GM12878 (cell line): ENCODE measurements around the gene RAP1GAP2.

Experiments used
- BMI1 ChIP-seq: fragments of 450-650 bp; IDR thresholded peaks from 2 replicates; pipeline ENCODE4 v1.6.1; 2016; ENCODE audit warnings: mild to moderate bottlenecking, moderate library complexity, borderline replicate concordance
- EP300 ChIP-seq, 2 experiments: fragments of 150-350 bp in 1 of 2; IDR thresholded peaks; 2 replicates each; pipeline ENCODE4 v1.6.1; 2011 to 2012; ENCODE audit warnings: low read depth in 2 of 2, low read length in 2 of 2, borderline replicate concordance in 1 of 2, improper control_type of control experiment in 1 of 2, inconsistent platforms in 1 of 2; ENCODE audit not compliant: control insufficient read depth in 1 of 2
- GABPA ChIP-seq: IDR thresholded peaks from 2 replicates; pipeline ENCODE4 v1.6.1; 2014; ENCODE audit warnings: antibody characterized with exemption, low read depth, mild to moderate bottlenecking, inconsistent platforms
- POLR2A ChIP-seq: IDR thresholded peaks from 2 replicates; pipeline ENCODE4 v1.6.1; 2011; ENCODE audit warnings: low read depth, mild to moderate bottlenecking, low read length
- RAD51 ChIP-seq: fragments of 450-650 bp; IDR thresholded peaks from 2 replicates; pipeline ENCODE4 v1.6.1; 2016; ENCODE audit warnings: moderate library complexity, mild to moderate bottlenecking, inconsistent platforms
- RCOR1 ChIP-seq: conservative IDR thresholded peaks from 2 replicates; pipeline ENCODE4 v1.6.1; 2012; ENCODE audit warnings: low read depth, low read length, improper control_type of control experiment
- TCF3 ChIP-seq: IDR thresholded peaks from 2 replicates; pipeline ENCODE4 v1.6.1; 2012; ENCODE audit warnings: low read depth, mild to moderate bottlenecking, low read length, borderline replicate concordance; ENCODE audit not compliant: insufficient read depth
- ZBED1 ChIP-seq: IDR thresholded peaks from 2 replicates; pipeline ENCODE4 v1.6.1; 2016; ENCODE audit warnings: borderline replicate concordance
- TF ChIP-seq, protein P1 (sequence below), 3 experiments: IDR thresholded peaks in 2 of 3; conservative IDR thresholded peaks in 1 of 3; 2 replicates each; pipeline ENCODE4 v1.5.1; 2011; ENCODE audit warnings: low read depth in 3 of 3, low read length in 3 of 3, mild to moderate bottlenecking in 3 of 3, control low read depth in 2 of 3, moderate library complexity in 2 of 3, inconsistent platforms in 1 of 3, mixed read lengths in 1 of 3; ENCODE audit not compliant: control insufficient read depth in 2 of 3, insufficient read depth in 1 of 3; ENCODE audit errors: extremely low read depth in 1 of 3

DNA sequence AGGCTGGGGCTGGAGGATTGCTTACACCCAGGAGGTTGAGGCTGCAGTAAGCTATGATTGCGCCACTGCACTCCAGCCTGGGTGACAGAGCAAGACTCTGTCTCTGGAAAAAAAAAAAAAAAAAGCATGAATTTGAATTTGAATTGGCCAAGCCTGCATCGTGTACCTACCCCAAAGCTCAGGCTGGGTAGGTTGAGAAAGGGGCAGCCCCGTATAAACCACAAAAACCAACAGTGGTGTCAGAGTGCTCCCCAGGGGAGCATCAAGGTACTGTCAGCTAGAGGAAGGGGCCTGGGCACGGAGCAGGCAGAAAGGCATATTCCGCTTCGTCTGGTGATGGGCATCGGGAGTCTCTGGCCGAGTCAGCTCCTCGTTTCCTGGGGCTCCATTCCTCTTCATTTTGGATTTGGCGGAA, 40.9 kb downstream of the RAP1GAP2 start:
- TF ChIP-seq, protein P1, sequence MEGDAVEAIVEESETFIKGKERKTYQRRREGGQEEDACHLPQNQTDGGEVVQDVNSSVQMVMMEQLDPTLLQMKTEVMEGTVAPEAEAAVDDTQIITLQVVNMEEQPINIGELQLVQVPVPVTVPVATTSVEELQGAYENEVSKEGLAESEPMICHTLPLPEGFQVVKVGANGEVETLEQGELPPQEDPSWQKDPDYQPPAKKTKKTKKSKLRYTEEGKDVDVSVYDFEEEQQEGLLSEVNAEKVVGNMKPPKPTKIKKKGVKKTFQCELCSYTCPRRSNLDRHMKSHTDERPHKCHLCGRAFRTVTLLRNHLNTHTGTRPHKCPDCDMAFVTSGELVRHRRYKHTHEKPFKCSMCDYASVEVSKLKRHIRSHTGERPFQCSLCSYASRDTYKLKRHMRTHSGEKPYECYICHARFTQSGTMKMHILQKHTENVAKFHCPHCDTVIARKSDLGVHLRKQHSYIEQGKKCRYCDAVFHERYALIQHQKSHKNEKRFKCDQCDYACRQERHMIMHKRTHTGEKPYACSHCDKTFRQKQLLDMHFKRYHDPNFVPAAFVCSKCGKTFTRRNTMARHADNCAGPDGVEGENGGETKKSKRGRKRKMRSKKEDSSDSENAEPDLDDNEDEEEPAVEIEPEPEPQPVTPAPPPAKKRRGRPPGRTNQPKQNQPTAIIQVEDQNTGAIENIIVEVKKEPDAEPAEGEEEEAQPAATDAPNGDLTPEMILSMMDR (IDR thresholded peaks at IDR 0.05 in 2 of 3, conservative IDR thresholded peaks at IDR 0.05 in 1 of 3; ENCODE audit: control insufficient read depth in 2 of 3, extremely low read depth in 1 of 3, insufficient read depth in 1 of 3, low read depth in 3 of 3, low read length in 3 of 3) = peak; percentile 42 to 56 (median 47); a peak in 5 of 6 replicates
- TF ChIP-seq TCF3 = no peak
- TF ChIP-seq EP300 (IDR thresholded peaks at IDR 0.05; ENCODE audit: borderline replicate concordance in 1 of 2, control insufficient read depth in 1 of 2, low read depth in 2 of 2, low read length in 2 of 2) = no peak
- TF ChIP-seq BMI1 = no peak
- TF ChIP-seq RCOR1 = no peak
- no peak for TF ChIP-seq RAD51
- TF ChIP-seq ZBED1 = no peak
- TF ChIP-seq POLR2A = no peak
- no peak for TF ChIP-seq GABPA
